ENCODE results near the gene SIPA1L3. TPM values are rescaled to one million over a fixed set of nuclear protein-coding genes. Genes with fewer than 3 reads are reported as not detected.

Gene SIPA1L3
- total and polyA plus RNA-seq, 10 of the 15 experiments (the other 5 are each of a cell fraction or from before 2014, with no cell fraction given): 0.24 to 66.2 (median 19.1) TPM

DNA sequence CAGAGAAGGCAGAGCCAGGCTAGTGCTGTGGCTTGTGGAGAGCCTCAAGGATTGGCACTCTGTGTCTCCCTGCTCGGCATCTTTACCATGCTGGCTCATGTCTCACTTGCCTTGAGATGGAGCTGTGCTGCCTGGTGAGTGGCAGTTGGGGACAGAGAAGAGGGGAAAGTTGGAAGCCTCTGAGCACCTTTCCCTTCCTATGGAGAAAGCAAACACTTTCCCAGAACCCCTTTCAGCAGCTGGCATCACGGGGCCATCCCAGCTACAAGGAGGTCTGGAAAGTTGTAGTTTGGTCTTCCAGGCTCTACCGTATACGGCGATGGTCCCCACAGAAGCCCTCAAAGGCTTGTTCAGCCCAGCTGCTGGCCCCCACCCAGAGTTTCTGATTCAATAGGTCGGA lies 258.3 kb downstream of the SIPA1L3 start (continued):
- TF ChIP-seq, protein P1, sequence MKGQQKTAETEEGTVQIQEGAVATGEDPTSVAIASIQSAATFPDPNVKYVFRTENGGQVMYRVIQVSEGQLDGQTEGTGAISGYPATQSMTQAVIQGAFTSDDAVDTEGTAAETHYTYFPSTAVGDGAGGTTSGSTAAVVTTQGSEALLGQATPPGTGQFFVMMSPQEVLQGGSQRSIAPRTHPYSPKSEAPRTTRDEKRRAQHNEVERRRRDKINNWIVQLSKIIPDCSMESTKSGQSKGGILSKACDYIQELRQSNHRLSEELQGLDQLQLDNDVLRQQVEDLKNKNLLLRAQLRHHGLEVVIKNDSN (IDR thresholded peaks at IDR 0.05; ENCODE audit: borderline replicate concordance, extremely low read length, insufficient read depth, low read depth, low read length): no peak

DNA sequence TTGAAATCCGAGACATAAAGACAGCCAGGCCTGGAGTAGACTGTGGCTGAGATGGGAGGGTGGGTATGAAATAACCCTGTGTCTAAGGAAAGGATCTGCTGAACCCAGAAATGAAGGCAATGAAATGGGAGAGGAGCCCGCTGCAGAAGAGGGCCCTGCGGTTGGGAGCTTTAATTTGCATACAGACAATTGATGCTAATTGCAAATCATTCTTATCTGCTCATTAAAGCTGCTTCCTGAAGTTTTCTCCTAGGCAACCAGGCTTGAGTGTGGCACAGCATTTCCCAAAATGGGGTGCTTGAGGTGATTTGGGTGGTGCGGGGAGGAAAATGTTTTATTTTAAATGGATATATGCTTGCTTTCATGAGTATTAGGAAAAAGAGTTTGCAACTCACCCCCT lies 261.6 kb downstream of the SIPA1L3 start:
- Histone ChIP-seq H3K9me3 (replicated peaks; ENCODE audit: control insufficient read depth, insufficient read depth, low read length) (no peaks in the 10 kb centered on the region), H3K36me3 (ENCODE audit: control insufficient read depth in 2 of 2, insufficient read depth in 2 of 2, low read length in 1 of 2) (peaks cover 17 to 18% of the 10 kb centered on the region in 2 experiments), H3K4me2 (ENCODE audit: control insufficient read depth, insufficient read depth) (no peak overlapping the region), H3K27me3 (replicated peaks in 1 of 2; ENCODE audit: control insufficient read depth in 2 of 2, insufficient read depth in 2 of 2, low read length in 1 of 2) (no peaks in the 10 kb centered on the region), H3K4me3 (no peak overlapping the region), H3K4me1 (ENCODE audit: control insufficient read depth, insufficient read depth, low read length) (no peaks in the 10 kb centered on the region), H3K9ac (ENCODE audit: control insufficient read depth, insufficient read depth, low read length) (no peak overlapping the region), H3K27ac (ENCODE audit: control insufficient read depth, insufficient read depth) (no peak overlapping the region), H4K20me1 (ENCODE audit: control insufficient read depth, insufficient read depth) (no peaks in the 10 kb centered on the region), H3K79me2 (ENCODE audit: control insufficient read depth, insufficient read depth, low read length) (no peaks in the 10 kb centered on the region), H2AFZ (ENCODE audit: control insufficient read depth, low read depth, low read length) (no peak overlapping the region)
- ChIA-PET POLR2A (interaction anchor here (0.6 kb wide), 1 partner anchor 17 kb away, joined by 3 read pairs; no protein-coding TSS in a partner anchor), RAD21 (ENCODE audit: unreplicated experiment) (no interaction called here), CTCF (no interaction called here), SMC1A (ENCODE audit: uncharacterized antibody, unreplicated experiment) (no interaction called here)
- BruUV-seq (replicated peaks): TSS peak; percentile 11
- DNase-seq (ENCODE audit: low read depth, low spot score) (no peak), ATAC-seq (no peak), FAIRE-seq (no peak)
- in situ Hi-C loops (cut with MboI): no loop called here
- WGBS (ENCODE audit: insufficient coverage, insufficient replicate concordance, low lambda C conversion rate, missing lambda C conversion rate): 82% methylated on average over 4 of the region's 4 CpGs
- intact Hi-C loops (cut with micrococcal nuclease; ENCODE audit: unreplicated experiment): no loop called here
- TF ChIP-seq EGR1 (IDR thresholded peaks at IDR 0.05; ENCODE audit: borderline replicate concordance in 1 of 2, low read depth in 2 of 2, low read length in 2 of 2): no peak
- no peak for TF ChIP-seq GATAD2B (conservative IDR thresholded peaks at IDR 0.05; ENCODE audit: low read depth)
- no peak for TF ChIP-seq ZNF384 (IDR thresholded peaks at IDR 0.05; ENCODE audit: borderline replicate concordance, low read depth, low read length)
- TF ChIP-seq, protein P2, sequence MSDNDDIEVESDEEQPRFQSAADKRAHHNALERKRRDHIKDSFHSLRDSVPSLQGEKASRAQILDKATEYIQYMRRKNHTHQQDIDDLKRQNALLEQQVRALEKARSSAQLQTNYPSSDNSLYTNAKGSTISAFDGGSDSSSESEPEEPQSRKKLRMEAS (IDR thresholded peaks at IDR 0.05; ENCODE audit: low read depth, low read length): no peak

Measured in GM12878 (cell line).